Measurements from ENCODE around the gene PREP.

Gene PREP

GRCh38 chr6:105402090-105402938 is 568 bp downstream of the PREP start (continued):
- TF ChIP-seq SETDB1 (IDR thresholded peaks at IDR 0.05; ENCODE audit: insufficient read length, low read length) (no peak), ZNF2 (tag by site-specific recombination; IDR thresholded peaks at IDR 0.05) (peak; percentile 56; the same call in 1 of the 2 replicates), ZBTB21 (tag by site-specific recombination; IDR thresholded peaks at IDR 0.05) (peak; percentile 68; the same call in 1 of the 2 replicates), PRDM1 (tag by site-specific recombination; IDR thresholded peaks at IDR 0.05) (peak; percentile 96), ZNF692 (tag by site-specific recombination; IDR thresholded peaks at IDR 0.05) (peak; percentile 57), WT1 (tag by site-specific recombination; IDR thresholded peaks at IDR 0.05) (no peak), ZFP37 (tag by site-specific recombination; IDR thresholded peaks at IDR 0.05) (peak; percentile 84), ZSCAN23 (tag by site-specific recombination; IDR thresholded peaks at IDR 0.05) (no peak), TRIM28 (IDR thresholded peaks at IDR 0.05; ENCODE audit: borderline replicate concordance, low read length) (0 out of 2 replicates have a peak, but pooled peaks have one; percentile 5), HIC1 (tag by site-specific recombination; IDR thresholded peaks at IDR 0.05) (peak; percentile 80), ZBTB26 (tag by site-specific recombination; optimal IDR thresholded peaks at IDR 0.05) (peak; percentile 81), ZNF114 (tag by site-specific recombination; IDR thresholded peaks at IDR 0.05) (no peak), ZNF76 (tag by site-specific recombination; IDR thresholded peaks at IDR 0.05; ENCODE audit: borderline replicate concordance, low read depth) (peak; percentile 11; the same call in 1 of the 2 replicates), ZNF335 (tag by site-specific recombination; conservative IDR thresholded peaks at IDR 0.05) (peak; percentile 96), ZXDB (tag by site-specific recombination; IDR thresholded peaks at IDR 0.05) (peak; percentile 55; the same call in 1 of the 2 replicates), ZNF175 (tag by site-specific recombination; IDR thresholded peaks at IDR 0.05) (no peak), ZNF221 (tag by site-specific recombination; IDR thresholded peaks at IDR 0.05; ENCODE audit: borderline replicate concordance) (no peak), ZEB2 (tag by site-specific recombination; IDR thresholded peaks at IDR 0.05) (0 out of 2 replicates have a peak, but pooled peaks have one; percentile 39), ZNF394 (tag by site-specific recombination; IDR thresholded peaks at IDR 0.05; ENCODE audit: borderline replicate concordance) (0 out of 2 replicates have a peak, but pooled peaks have one; percentile 23), ZNF658 (tag by site-specific recombination; IDR thresholded peaks at IDR 0.05) (no peak), ZNF19 (tag by site-specific recombination; IDR thresholded peaks at IDR 0.05; ENCODE audit: low read depth) (no peak)
- TF ChIP-seq, protein P1, sequence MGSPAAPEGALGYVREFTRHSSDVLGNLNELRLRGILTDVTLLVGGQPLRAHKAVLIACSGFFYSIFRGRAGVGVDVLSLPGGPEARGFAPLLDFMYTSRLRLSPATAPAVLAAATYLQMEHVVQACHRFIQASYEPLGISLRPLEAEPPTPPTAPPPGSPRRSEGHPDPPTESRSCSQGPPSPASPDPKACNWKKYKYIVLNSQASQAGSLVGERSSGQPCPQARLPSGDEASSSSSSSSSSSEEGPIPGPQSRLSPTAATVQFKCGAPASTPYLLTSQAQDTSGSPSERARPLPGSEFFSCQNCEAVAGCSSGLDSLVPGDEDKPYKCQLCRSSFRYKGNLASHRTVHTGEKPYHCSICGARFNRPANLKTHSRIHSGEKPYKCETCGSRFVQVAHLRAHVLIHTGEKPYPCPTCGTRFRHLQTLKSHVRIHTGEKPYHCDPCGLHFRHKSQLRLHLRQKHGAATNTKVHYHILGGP (tag by site-specific recombination; IDR thresholded peaks at IDR 0.05) = no peak
- TF ChIP-seq, protein P2, sequence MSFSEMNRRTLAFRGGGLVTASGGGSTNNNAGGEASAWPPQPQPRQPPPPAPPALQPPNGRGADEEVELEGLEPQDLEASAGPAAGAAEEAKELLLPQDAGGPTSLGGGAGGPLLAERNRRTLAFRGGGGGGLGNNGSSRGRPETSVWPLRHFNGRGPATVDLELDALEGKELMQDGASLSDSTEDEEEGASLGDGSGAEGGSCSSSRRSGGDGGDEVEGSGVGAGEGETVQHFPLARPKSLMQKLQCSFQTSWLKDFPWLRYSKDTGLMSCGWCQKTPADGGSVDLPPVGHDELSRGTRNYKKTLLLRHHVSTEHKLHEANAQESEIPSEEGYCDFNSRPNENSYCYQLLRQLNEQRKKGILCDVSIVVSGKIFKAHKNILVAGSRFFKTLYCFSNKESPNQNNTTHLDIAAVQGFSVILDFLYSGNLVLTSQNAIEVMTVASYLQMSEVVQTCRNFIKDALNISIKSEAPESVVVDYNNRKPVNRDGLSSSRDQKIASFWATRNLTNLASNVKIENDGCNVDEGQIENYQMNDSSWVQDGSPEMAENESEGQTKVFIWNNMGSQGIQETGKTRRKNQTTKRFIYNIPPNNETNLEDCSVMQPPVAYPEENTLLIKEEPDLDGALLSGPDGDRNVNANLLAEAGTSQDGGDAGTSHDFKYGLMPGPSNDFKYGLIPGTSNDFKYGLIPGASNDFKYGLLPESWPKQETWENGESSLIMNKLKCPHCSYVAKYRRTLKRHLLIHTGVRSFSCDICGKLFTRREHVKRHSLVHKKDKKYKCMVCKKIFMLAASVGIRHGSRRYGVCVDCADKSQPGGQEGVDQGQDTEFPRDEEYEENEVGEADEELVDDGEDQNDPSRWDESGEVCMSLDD (tag by site-specific recombination; IDR thresholded peaks at IDR 0.05) = 0 out of 2 replicates have a peak, but pooled peaks have one; percentile 35
- TF ChIP-seq, protein P3, sequence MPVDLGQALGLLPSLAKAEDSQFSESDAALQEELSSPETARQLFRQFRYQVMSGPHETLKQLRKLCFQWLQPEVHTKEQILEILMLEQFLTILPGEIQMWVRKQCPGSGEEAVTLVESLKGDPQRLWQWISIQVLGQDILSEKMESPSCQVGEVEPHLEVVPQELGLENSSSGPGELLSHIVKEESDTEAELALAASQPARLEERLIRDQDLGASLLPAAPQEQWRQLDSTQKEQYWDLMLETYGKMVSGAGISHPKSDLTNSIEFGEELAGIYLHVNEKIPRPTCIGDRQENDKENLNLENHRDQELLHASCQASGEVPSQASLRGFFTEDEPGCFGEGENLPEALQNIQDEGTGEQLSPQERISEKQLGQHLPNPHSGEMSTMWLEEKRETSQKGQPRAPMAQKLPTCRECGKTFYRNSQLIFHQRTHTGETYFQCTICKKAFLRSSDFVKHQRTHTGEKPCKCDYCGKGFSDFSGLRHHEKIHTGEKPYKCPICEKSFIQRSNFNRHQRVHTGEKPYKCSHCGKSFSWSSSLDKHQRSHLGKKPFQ (tag by site-specific recombination; IDR thresholded peaks at IDR 0.05) = no peak
